GM23248 (cell line): Measurements from ENCODE around the gene MAD2L2. TPM values are rescaled to one million over a fixed set of nuclear protein-coding genes. Genes with fewer than 3 reads are reported as not detected.

Experiments used
- DNase-seq: peaks from one replicate; pipeline ENCODE4 v3.0.0-alpha.2; 2015
- H2AFZ ChIP-seq: fragments of 200-600 bp; sonication (generic); 2 replicates; pipeline ENCODE4 v1.6.1; 2016; ENCODE audit warnings: antibody characterized with exemption
- H3F3A ChIP-seq: fragments of 200-600 bp; sonication (generic); 2 replicates; pipeline ENCODE4 v1.6.1; 2016; ENCODE audit warnings: mild to moderate bottlenecking, antibody characterized with exemption, mixed run types; ENCODE audit not compliant: insufficient read depth
- H3K27ac ChIP-seq: fragments of 200-600 bp; sonication (generic); 2 replicates; pipeline ENCODE4 v1.5.1; 2016; ENCODE audit warnings: mild to moderate bottlenecking
- H3K27me3 ChIP-seq: fragments of 200-600 bp; sonication (generic); replicated peaks from 2 replicates; pipeline ENCODE4 v1.6.1; 2016; ENCODE audit warnings: mild to moderate bottlenecking; ENCODE audit not compliant: insufficient read depth
- H3K36me3 ChIP-seq: fragments of 200-600 bp; sonication (generic); 2 replicates; pipeline ENCODE4 v1.6.1; 2016; ENCODE audit warnings: low read depth, mild to moderate bottlenecking
- H3K4me1 ChIP-seq: fragments of 200-600 bp; sonication (generic); 2 replicates; pipeline ENCODE4 v1.6.1; 2016; ENCODE audit warnings: mild to moderate bottlenecking; ENCODE audit not compliant: insufficient read depth
- H3K4me2 ChIP-seq: fragments of 200-600 bp; sonication (generic); one replicate; pipeline ENCODE4 v1.6.1; 2016; ENCODE audit warnings: mild to moderate bottlenecking; ENCODE audit not compliant: unreplicated experiment
- H3K4me3 ChIP-seq: fragments of 200-600 bp; sonication (generic); 2 replicates; pipeline ENCODE4 v1.5.1; 2016; ENCODE audit warnings: mild to moderate bottlenecking
- H3K79me2 ChIP-seq: fragments of 200-600 bp; sonication (generic); 2 replicates; pipeline ENCODE4 v1.6.1; 2016; ENCODE audit warnings: mild to moderate bottlenecking; ENCODE audit not compliant: insufficient read depth
- H3K9ac ChIP-seq: fragments of 200-600 bp; sonication (generic); 2 replicates; pipeline ENCODE4 v1.6.1; 2016; ENCODE audit warnings: mild to moderate bottlenecking
- H3K9me2 ChIP-seq: fragments of 200-600 bp; sonication (generic); 2 replicates; pipeline ENCODE4 v1.6.1; 2016; ENCODE audit warnings: mixed run types, mild to moderate bottlenecking, moderate library complexity; ENCODE audit not compliant: insufficient read depth
- H3K9me3 ChIP-seq: fragments of 200-600 bp; sonication (generic); one replicate; pipeline ENCODE4 v1.6.1; 2017; ENCODE audit warnings: low read depth
- H4K20me1 ChIP-seq: fragments of 200-600 bp; sonication (generic); 2 replicates; pipeline ENCODE4 v1.6.0; 2016; ENCODE audit not compliant: insufficient read depth
- EZH2 ChIP-seq: fragments of 200-600 bp; sonication (generic); IDR thresholded peaks from 2 replicates; pipeline ENCODE4 v1.6.1; 2018; ENCODE audit warnings: antibody characterized with exemption, mild to moderate bottlenecking; ENCODE audit not compliant: insufficient read depth, poor library complexity, severe bottlenecking
- EZH2phosphoT487 ChIP-seq: fragments of 200-600 bp; sonication (generic); IDR thresholded peaks from 2 replicates; pipeline ENCODE4 v1.6.1; 2018; ENCODE audit warnings: antibody characterized with exemption, moderate library complexity, mild to moderate bottlenecking, low read depth; ENCODE audit not compliant: insufficient read depth
- WGBS, 2 experiments: methylation state at CpG; one replicate each; pipeline ENCODE4 v1.1.6; 2015 to 2017; ENCODE audit warnings: low lambda C conversion rate in 2 of 2, low coverage in 1 of 2; ENCODE audit errors: missing lambda C conversion rate in 2 of 2; 5-methylcytosine and 5-hydroxymethylcytosine counted together
- in situ Hi-C: fragments of 300-500 bp; cut with MboI; formaldehyde crosslinking; loops from 2 replicates; pipeline ENCODE4 v1.15.0; 2020
- polyA plus RNA-seq: library from polyadenylated mRNA; unstranded; fragments of >200 nt; fragmentation: Nextera tagmentation; extraction: Ambion mirVana; gene quantifications from 2 replicates; pipeline ENCODE4 v1.2.1, GENCODE V29; 2016
- total RNA-seq: library from RNA; depleted of rRNA; stranded (reverse); fragments of >200 nt; shearing (Covaris generic); gene quantifications from 2 replicates; pipeline ENCODE4 v1.2.3, GENCODE V29; 2014

The MAD2L2 gene
- total and polyA plus RNA-seq, 2 experiments from 2014 or later: 61.2 to 70.6 TPM

- 9 to 20% methylated on average over 25 to 47 of the region's 47 CpGs for WGBS, 2 experiments
- no peaks in the 10 kb centered on the region for H3K4me1 ChIP-seq
- no peak for TF ChIP-seq EZH2phosphoT487
- no peak for TF ChIP-seq EZH2
- no peak overlapping the region for H3K4me2 ChIP-seq
- DNase-seq: peak; percentile 80
- no peak overlapping the region for H3K4me3 ChIP-seq
- no peak overlapping the region for H3K27ac ChIP-seq
- H3K36me3 ChIP-seq: no peaks in the 10 kb centered on the region
- H3K9me2 ChIP-seq: no peaks in the 10 kb centered on the region
- H3K9me3 ChIP-seq: no peaks in the 10 kb centered on the region
- H2AFZ ChIP-seq: peak overlapping the region; percentile 3; the same call in 1 of the 2 replicates
- in situ Hi-C loops: no loop called here
- no peaks in the 10 kb centered on the region for H4K20me1 ChIP-seq
- no peaks in the 10 kb centered on the region for H3K27me3 ChIP-seq
- no peak overlapping the region for H3K9ac ChIP-seq
- H3K79me2 ChIP-seq: no peaks in the 10 kb centered on the region
- no peaks in the 10 kb centered on the region for H3F3A ChIP-seq
Observed at GRCh38 chr1:11650331-11650991, 30.5 kb downstream of the MAD2L2 start.

- H3K36me3 ChIP-seq: no peaks in the 10 kb centered on the region
- no peaks in the 10 kb centered on the region for H3K9me2 ChIP-seq
- no peaks in the 10 kb centered on the region for H3K79me2 ChIP-seq
- no peaks in the 10 kb centered on the region for H4K20me1 ChIP-seq
- TF ChIP-seq EZH2 (no peak), EZH2phosphoT487 (no peak)
- WGBS, 2 experiments: 25 to 29% methylated on average over 14 to 21 of the region's 21 CpGs
- no peak overlapping the region for H2AFZ ChIP-seq
- H3K27ac ChIP-seq: no peak overlapping the region
- H3K4me3 ChIP-seq: no peak overlapping the region
- DNase-seq: no peak
- no peaks in the 10 kb centered on the region for H3K9me3 ChIP-seq
- in situ Hi-C loops: no loop called here
- no peak overlapping the region for H3K4me2 ChIP-seq
- H3F3A ChIP-seq: no peaks in the 10 kb centered on the region
- no peaks in the 10 kb centered on the region for H3K27me3 ChIP-seq
- no peaks in the 10 kb centered on the region for H3K4me1 ChIP-seq
- H3K9ac ChIP-seq: no peak overlapping the region
Observed at GRCh38 chr1:11649624-11650330, 31.2 kb downstream of the MAD2L2 start.

GRCh38 chr1:11649237-11649623 is 31.7 kb downstream of the MAD2L2 start:
- Histone ChIP-seq H4K20me1 (no peaks in the 10 kb centered on the region), H3K27ac (no peak overlapping the region), H3K4me1 (no peaks in the 10 kb centered on the region), H3K9ac (no peak overlapping the region), H2AFZ (no peak overlapping the region), H3K79me2 (no peaks in the 10 kb centered on the region), H3K36me3 (no peaks in the 10 kb centered on the region), H3K4me2 (no peak overlapping the region), H3K4me3 (no peak overlapping the region), H3F3A (no peaks in the 10 kb centered on the region), H3K9me3 (no peaks in the 10 kb centered on the region), H3K9me2 (no peaks in the 10 kb centered on the region), H3K27me3 (no peaks in the 10 kb centered on the region)
- no peak for TF ChIP-seq EZH2phosphoT487
- no peak for TF ChIP-seq EZH2
- in situ Hi-C loops: no loop called here
- DNase-seq: no peak
- 18 to 20% methylated on average over 5 to 8 of the region's 9 CpGs for WGBS, 2 experiments

- 26 to 37% methylated on average over 17 to 28 of the region's 30 CpGs for WGBS, 2 experiments
- H3F3A ChIP-seq: no peaks in the 10 kb centered on the region
- in situ Hi-C loops: no loop called here
Observed at GRCh38 chr1:11648732-11649158, 32.2 kb downstream of the MAD2L2 start.

More at GRCh38 chr1:11648732-11649158, 32.2 kb downstream of the MAD2L2 start:
- Histone ChIP-seq H2AFZ (no peak overlapping the region), H3K79me2 (no peaks in the 10 kb centered on the region), H3K4me3 (no peak overlapping the region), H4K20me1 (no peaks in the 10 kb centered on the region), H3K4me2 (no peak overlapping the region), H3K9me2 (no peaks in the 10 kb centered on the region), H3K9ac (no peak overlapping the region), H3K27ac (no peak overlapping the region), H3K9me3 (no peaks in the 10 kb centered on the region), H3K27me3 (no peaks in the 10 kb centered on the region), H3K36me3 (no peaks in the 10 kb centered on the region), H3K4me1 (no peaks in the 10 kb centered on the region)
- DNase-seq: peak; percentile 44
- no peak for TF ChIP-seq EZH2
- no peak for TF ChIP-seq EZH2phosphoT487
